WTC11 (cell line): Measurements from ENCODE around the gene FBXO48. TPM values are rescaled to one million over a fixed set of nuclear protein-coding genes. Genes with fewer than 3 reads are reported as not detected.
A peak's percentile ranks its signal among the peaks of the same experiment; 100 is the strongest.

ENCODE experiments used
- ATAC-seq: fragments of 200-7000 bp; cut with Tn5 transposase; 2 replicates; pipeline ENCODE4 v1.10.0; 2021; ENCODE audit warnings: mild to moderate bottlenecking, moderate library complexity
- CTCF ChIA-PET: fragments of 300-600 bp; sonication (Branson Sonifier 250); formaldehyde crosslinking; loops from one replicate; lab custom pipeline; 2021; ENCODE audit warnings: antibody characterized with exemption; lab: Charles Lee
- POLR2A ChIA-PET: fragments of 350-600 bp; sonication (Branson Sonifier 250); formaldehyde crosslinking; loops from one replicate; lab custom pipeline; 2021; ENCODE audit warnings: antibody characterized with exemption; lab: Charles Lee
- DNase-seq: peaks from one replicate; pipeline ENCODE4 v3.0.0; 2021; ENCODE audit warnings: low spot score
- H3K27ac Mint-ChIP-seq: 2 replicates; pipeline ENCODE4 v1.8.0; 2021; ENCODE audit warnings: mixed read lengths
- H3K27me3 Mint-ChIP-seq: 2 replicates; pipeline ENCODE4 v1.8.0; 2021; ENCODE audit warnings: low read depth, mild to moderate bottlenecking, moderate library complexity, mixed read lengths
- H3K36me3 Mint-ChIP-seq: 2 replicates; pipeline ENCODE4 v1.8.0; 2021; ENCODE audit warnings: mixed read lengths
- H3K4me1 Mint-ChIP-seq: 2 replicates; pipeline ENCODE4 v1.8.0; 2022; ENCODE audit warnings: mixed read lengths
- H3K4me3 Mint-ChIP-seq: 2 replicates; pipeline ENCODE4 v1.8.0; 2021; ENCODE audit warnings: mild to moderate bottlenecking, moderate library complexity, mixed read lengths
- H3K9me3 Mint-ChIP-seq: 2 replicates; pipeline ENCODE4 v1.8.0; 2021; ENCODE audit warnings: mixed read lengths
- CBFB ChIP-seq: sonication (generic); formaldehyde crosslinking; IDR thresholded peaks from 2 replicates; pipeline ENCODE4 v1.8.1; 2022; ENCODE audit warnings: mild to moderate bottlenecking, low read depth, missing genetic modification reagents
- E2F4 ChIP-seq: sonication (generic); formaldehyde crosslinking; IDR thresholded peaks from 2 replicates; pipeline ENCODE4 v1.8.1; 2022; ENCODE audit warnings: low read depth, mild to moderate bottlenecking, moderate library complexity, missing genetic modification reagents, borderline replicate concordance
- ELF4 ChIP-seq: sonication (generic); formaldehyde crosslinking; IDR thresholded peaks from 2 replicates; pipeline ENCODE4 v1.8.1; 2022; ENCODE audit warnings: low read depth, mild to moderate bottlenecking, moderate library complexity, missing genetic modification reagents
- ERG ChIP-seq: fragments of 250-450 bp; sonication (Bioruptor Pico); IDR thresholded peaks from 2 replicates; pipeline ENCODE4 v1.8.0; 2021; ENCODE audit warnings: mild to moderate bottlenecking
- FOXK1 ChIP-seq: sonication (generic); formaldehyde crosslinking; IDR thresholded peaks from 2 replicates; pipeline ENCODE4 v1.8.0; 2022; ENCODE audit warnings: mild to moderate bottlenecking, moderate library complexity, missing genetic modification reagents
- FOXP1 ChIP-seq: sonication (generic); formaldehyde crosslinking; IDR thresholded peaks from 2 replicates; pipeline ENCODE4 v1.8.0; 2022; ENCODE audit warnings: missing genetic modification reagents, mild to moderate bottlenecking, moderate library complexity, borderline replicate concordance
- HMGA2 ChIP-seq: fragments of 250-450 bp; sonication (Bioruptor Pico); IDR thresholded peaks from 2 replicates; pipeline ENCODE4 v1.4.0; 2021; ENCODE audit warnings: mild to moderate bottlenecking, moderate library complexity
- IRF2 ChIP-seq: sonication (generic); formaldehyde crosslinking; IDR thresholded peaks from 2 replicates; pipeline ENCODE4 v1.8.0; 2022; ENCODE audit warnings: low read depth, missing genetic modification reagents, borderline replicate concordance
- MYBL2 ChIP-seq: sonication (generic); formaldehyde crosslinking; IDR thresholded peaks from 2 replicates; pipeline ENCODE4 v1.8.1; 2023; ENCODE audit warnings: mild to moderate bottlenecking, moderate library complexity, missing genetic modification reagents
- NFE2L1 ChIP-seq: sonication (generic); formaldehyde crosslinking; IDR thresholded peaks from 2 replicates; pipeline ENCODE4 v1.8.1; 2023; ENCODE audit warnings: missing genetic modification reagents
- NR2C2 ChIP-seq: sonication (generic); formaldehyde crosslinking; IDR thresholded peaks from 2 replicates; pipeline ENCODE4 v1.8.0; 2022; ENCODE audit warnings: mild to moderate bottlenecking, missing genetic modification reagents
- OVOL2 ChIP-seq: fragments of 250-450 bp; sonication (Bioruptor Pico); IDR thresholded peaks from 2 replicates; pipeline ENCODE4 v1.9.0; 2021; ENCODE audit warnings: mild to moderate bottlenecking, borderline replicate concordance
- ZMAT4 ChIP-seq: fragments of 250-450 bp; sonication (Bioruptor Pico); IDR thresholded peaks from 2 replicates; pipeline ENCODE4 v1.9.0; 2021; ENCODE audit warnings: mild to moderate bottlenecking
- ZNF512 ChIP-seq: sonication (generic); formaldehyde crosslinking; IDR thresholded peaks from 2 replicates; pipeline ENCODE4 v1.8.1; 2022; ENCODE audit warnings: missing genetic modification reagents, borderline replicate concordance
- total RNA-seq: library from RNA; stranded (reverse); gene quantifications from 3 replicates; pipeline ENCODE4 v1.2.3, GENCODE V29; 2021
- TF ChIP-seq, protein P1 (sequence below): sonication (generic); formaldehyde crosslinking; IDR thresholded peaks from 2 replicates; pipeline ENCODE4 v1.8.0; 2022; ENCODE audit warnings: mild to moderate bottlenecking, missing genetic modification reagents

FBXO48 gene
- total RNA-seq, 1 experiment from 2014 or later: 1.3 TPM

DNA sequence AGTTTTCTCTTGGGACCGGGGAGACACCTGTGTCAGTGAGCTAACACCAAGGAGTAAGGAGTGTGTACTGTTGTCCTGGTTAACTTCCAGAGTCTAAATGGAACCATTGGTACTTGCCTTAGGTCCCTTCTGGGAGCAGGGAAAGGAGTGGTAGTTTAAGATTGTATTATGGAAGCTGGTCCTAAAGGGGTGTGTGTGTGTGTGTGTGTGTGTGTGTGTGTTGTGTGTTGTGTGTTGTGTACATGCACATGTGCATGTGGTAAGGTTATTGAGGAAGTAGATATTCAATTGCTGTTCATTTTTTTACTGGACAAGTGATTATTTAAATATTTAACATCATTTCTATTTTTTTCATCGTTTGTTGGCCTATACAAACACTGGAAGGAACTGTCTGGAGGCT is 1.7 kb upstream of the FBXO48 start (continued):
- no peak for TF ChIP-seq ERG (CRISPR knock-in tag)
- TF ChIP-seq ELF4 (CRISPR knock-in tag): no peak
- TF ChIP-seq OVOL2: no peak
- no peak for TF ChIP-seq NFE2L1 (CRISPR knock-in tag)
- no peak for TF ChIP-seq HMGA2 (CRISPR knock-in tag)

- TF ChIP-seq MYBL2 (0 out of 2 replicates have a peak, but pooled peaks have one; percentile 3), FOXP1 (CRISPR knock-in tag) (no peak), FOXK1 (CRISPR knock-in tag) (0 out of 2 replicates have a peak, but pooled peaks have one; percentile 73), NR2C2 (CRISPR knock-in tag) (no peak)
- ChIA-PET POLR2A (interaction anchor here (0.9 to 1.1 kb wide), 3 partner anchors 10 to 178 kb away, joined by 3 to 4 read pairs (median 4); no protein-coding TSS in a partner anchor), CTCF (interaction anchor here (0.6 to 2.6 kb wide), 15 partner anchors 16 to 970 kb away, joined by 3 to 27 read pairs (median 4); partner anchors contain the start of gene NFU1)
- Mint-ChIP-seq H3K27ac (peak overlapping the region; percentile 77), H3K27me3 (no peaks in the 10 kb centered on the region), H3K9me3 (no peaks in the 10 kb centered on the region), H3K4me1 (peaks cover 10% of the 10 kb centered on the region; the same call in 1 of the 2 replicates), H3K4me3 (peak overlapping the region; percentile 97), H3K36me3 (no peaks in the 10 kb centered on the region)
- no peak for DNase-seq
- no peak for ATAC-seq
Observed at GRCh38 chr2:68466778-68467076, 367 bp downstream of the FBXO48 start.

GRCh38 chr2:68466361-68466777 is 725 bp downstream of the FBXO48 start:
- Mint-ChIP-seq H3K27me3 (no peaks in the 10 kb centered on the region), H3K4me1 (peaks cover 10% of the 10 kb centered on the region; the same call in 1 of the 2 replicates), H3K4me3 (peak overlapping the region; percentile 97), H3K36me3 (no peaks in the 10 kb centered on the region), H3K9me3 (no peaks in the 10 kb centered on the region), H3K27ac (peak overlapping the region; percentile 74)
- POLR2A ChIA-PET: interaction anchor here (0.9 to 1.1 kb wide), 3 partner anchors 10 to 178 kb away, joined by 3 to 4 read pairs (median 4); no protein-coding TSS in a partner anchor
- TF ChIP-seq ZNF512 (CRISPR knock-in tag) (no peak), E2F4 (CRISPR knock-in tag) (no peak), CBFB (CRISPR knock-in tag) (no peak), IRF2 (CRISPR knock-in tag) (no peak), ZMAT4 (no peak)
- TF ChIP-seq, protein P1, sequence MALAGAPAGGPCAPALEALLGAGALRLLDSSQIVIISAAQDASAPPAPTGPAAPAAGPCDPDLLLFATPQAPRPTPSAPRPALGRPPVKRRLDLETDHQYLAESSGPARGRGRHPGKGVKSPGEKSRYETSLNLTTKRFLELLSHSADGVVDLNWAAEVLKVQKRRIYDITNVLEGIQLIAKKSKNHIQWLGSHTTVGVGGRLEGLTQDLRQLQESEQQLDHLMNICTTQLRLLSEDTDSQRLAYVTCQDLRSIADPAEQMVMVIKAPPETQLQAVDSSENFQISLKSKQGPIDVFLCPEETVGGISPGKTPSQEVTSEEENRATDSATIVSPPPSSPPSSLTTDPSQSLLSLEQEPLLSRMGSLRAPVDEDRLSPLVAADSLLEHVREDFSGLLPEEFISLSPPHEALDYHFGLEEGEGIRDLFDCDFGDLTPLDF (CRISPR knock-in tag): no peak
- DNase-seq (no peak), ATAC-seq (no peak)
- CTCF ChIA-PET: interaction anchor here (0.6 to 2.6 kb wide), 13 partner anchors 16 to 971 kb away, joined by 3 to 27 read pairs (median 4); partner anchors contain the start of gene NFU1
